B cell (primary cell): Measurements from ENCODE around the gene CCDC83. TPM values are rescaled to one million over a fixed set of nuclear protein-coding genes. Genes with fewer than 3 reads are reported as not detected.

ENCODE experiments used
- ATAC-seq: fragments of 200-7000 bp; cut with Tn5 transposase; one replicate; pipeline ENCODE4 v1.10.0; 2021; ENCODE audit warnings: low read depth, mild to moderate bottlenecking, moderate number of reproducible peaks, moderate library complexity
- CTCF ChIA-PET: fragments of 350-600 bp; sonication (Branson Sonifier 250); formaldehyde crosslinking; loops from one replicate; lab custom pipeline; 2021; ENCODE audit warnings: antibody characterized with exemption, inconsistent platforms; lab: Charles Lee
- POLR2A ChIA-PET: fragments of 350-600 bp; sonication (Branson Sonifier 250); formaldehyde crosslinking; loops from one replicate; lab custom pipeline; 2021; ENCODE audit warnings: antibody characterized with exemption; lab: Charles Lee
- DNase-seq: peaks from one replicate; pipeline ENCODE4 v3.0.0; 2013
- H2AFZ ChIP-seq: 2 replicates; pipeline ENCODE4 v1.6.1; 2012; ENCODE audit warnings: mild to moderate bottlenecking, low read depth, low read length; ENCODE audit not compliant: insufficient read depth, poor library complexity, severe bottlenecking
- H3K27ac ChIP-seq, 2 donors: 1 replicate in 1 of 2; 2 replicates in 1 of 2; pipeline ENCODE4 v1.5.1; 2012 to 2013; ENCODE audit warnings: low read length in 2 of 2, mild to moderate bottlenecking in 2 of 2, moderate library complexity in 1 of 2
- H3K27me3 ChIP-seq, 4 experiments: fragments of 200-600 bp in 1 of 4; sonication (generic) in 1 of 4; replicated peaks in 1 of 4; 1 replicate in 2 of 4; 2 replicates in 2 of 4; pipeline versions ENCODE4 v1.6.1 to v1.7.0; 2013 to 2016; ENCODE audit warnings: low read length in 3 of 4, mild to moderate bottlenecking in 2 of 4, mixed read lengths in 1 of 4, moderate library complexity in 1 of 4; ENCODE audit not compliant: insufficient read depth in 4 of 4, control insufficient read depth in 3 of 4; ENCODE audit errors: control extremely low read depth in 1 of 4
- H3K36me3 ChIP-seq, 2 experiments: replicated peaks in 1 of 2; 1 replicate in 1 of 2; 2 replicates in 1 of 2; pipeline versions ENCODE4 v1.6.1 to v1.7.1; 2013; ENCODE audit warnings: low read length in 1 of 2; ENCODE audit not compliant: insufficient read depth in 2 of 2, control insufficient read depth in 1 of 2; ENCODE audit errors: control extremely low read depth in 1 of 2, extremely low read depth in 1 of 2
- H3K4me1 ChIP-seq, 2 donors: fragments of 200-600 bp in 1 of 2; sonication (generic) in 1 of 2; 1 replicate in 1 of 2; 2 replicates in 1 of 2; pipeline versions ENCODE4 v1.5.1 to v1.6.1; 2013 to 2017; ENCODE audit warnings: low read length in 2 of 2; ENCODE audit not compliant: control insufficient read depth in 2 of 2, insufficient read depth in 2 of 2
- H3K4me2 ChIP-seq: replicated peaks from 2 replicates; pipeline ENCODE3; 2012; ENCODE audit warnings: mild to moderate bottlenecking, low read depth, low read length; ENCODE audit not compliant: poor library complexity, severe bottlenecking
- H3K4me3 ChIP-seq, 5 experiments: fragments of 200-600 bp in 1 of 5; sonication (generic) in 1 of 5; 1 replicate in 3 of 5; 2 replicates in 2 of 5; pipeline versions ENCODE4 v1.5.1 to v1.7.0; 2011 to 2016; ENCODE audit warnings: low read length in 4 of 5, mild to moderate bottlenecking in 4 of 5, low read depth in 2 of 5, control low read depth in 1 of 5, moderate library complexity in 1 of 5; ENCODE audit not compliant: insufficient read depth in 1 of 5; ENCODE audit errors: control extremely low read depth in 1 of 5, extremely low read depth in 1 of 5
- H3K79me2 ChIP-seq: fragments of 200-600 bp; sonication (generic); one replicate; pipeline ENCODE4 v1.6.0; 2016; ENCODE audit warnings: low read length; ENCODE audit not compliant: control insufficient read depth, insufficient read depth
- H3K9ac ChIP-seq: fragments of 200-600 bp; sonication (generic); 2 replicates; pipeline ENCODE4 v1.6.1; 2017; ENCODE audit warnings: mild to moderate bottlenecking, low read length, moderate library complexity
- H3K9me3 ChIP-seq, 3 donors: one replicate each; pipeline versions ENCODE4 v1.6.1 to v1.7.1; 2013; ENCODE audit warnings: low read length in 2 of 3; ENCODE audit not compliant: control insufficient read depth in 2 of 3, insufficient read depth in 1 of 3; ENCODE audit errors: control extremely low read depth in 1 of 3
- H4K20me1 ChIP-seq: 2 replicates; pipeline ENCODE4 v1.6.0; 2012; ENCODE audit warnings: mild to moderate bottlenecking, low read length; ENCODE audit not compliant: insufficient read depth, control insufficient read depth, poor library complexity, severe bottlenecking
- H3K27ac Mint-ChIP-seq: one replicate; pipeline ENCODE4 v1.8.0; 2021; ENCODE audit warnings: mixed read lengths
- H3K27me3 Mint-ChIP-seq: one replicate; pipeline ENCODE4 v1.8.0; 2021; ENCODE audit warnings: mixed read lengths
- H3K4me1 Mint-ChIP-seq: one replicate; pipeline ENCODE4 v1.8.0; 2021; ENCODE audit warnings: mixed read lengths
- H3K4me3 Mint-ChIP-seq: one replicate; pipeline ENCODE4 v1.8.0; 2021; ENCODE audit warnings: mixed read lengths
- H3K9me3 Mint-ChIP-seq: one replicate; pipeline ENCODE4 v1.8.0; 2022; ENCODE audit warnings: mixed read lengths; ENCODE audit not compliant: insufficient read depth
- EZH2 ChIP-seq: IDR thresholded peaks from 2 replicates; pipeline ENCODE4 v1.6.1; 2012; ENCODE audit warnings: borderline replicate concordance, low read depth, mild to moderate bottlenecking, moderate library complexity, low read length; ENCODE audit not compliant: insufficient read depth, poor library complexity, severe bottlenecking
- WGBS: methylation state at CpG from one replicate; pipeline ENCODE4 v1.1.5; 2013; ENCODE audit warnings: missing lambda C conversion rate; ENCODE audit not compliant: insufficient coverage; 5-methylcytosine and 5-hydroxymethylcytosine counted together
- intact Hi-C: fragments of 100-400 bp; cut with micrococcal nuclease; formaldehyde crosslinking; loops from one replicate; pipeline ENCODE4 v1.10.0; 2022
- polyA plus RNA-seq: library from polyadenylated mRNA; depleted of rRNA; stranded (reverse); fragments of >200 nt; gene quantifications from 2 replicates; pipeline ENCODE4 v1.2.3, GENCODE V29; 2012
- total RNA-seq, 2 donors: library from RNA; stranded (reverse); fragments of 120-200 nt in 1 of 2; gene quantifications; 1 replicate in 1 of 2; 2 replicates in 1 of 2; pipeline versions ENCODE4 v1.2.3 to v1.2.4, GENCODE V29; 2013 to 2022
- TF ChIP-seq, protein P1 (sequence below): fragments of 200-600 bp; IDR thresholded peaks from one replicate; pipeline ENCODE4 v1.8.0; 2022; ENCODE audit warnings: antibody characterized with exemption, mild to moderate bottlenecking

Gene CCDC83
- total and polyA plus RNA-seq, 2 donors (not counting 1 experiment from before 2014, with no cell fraction given): not detected

DNA sequence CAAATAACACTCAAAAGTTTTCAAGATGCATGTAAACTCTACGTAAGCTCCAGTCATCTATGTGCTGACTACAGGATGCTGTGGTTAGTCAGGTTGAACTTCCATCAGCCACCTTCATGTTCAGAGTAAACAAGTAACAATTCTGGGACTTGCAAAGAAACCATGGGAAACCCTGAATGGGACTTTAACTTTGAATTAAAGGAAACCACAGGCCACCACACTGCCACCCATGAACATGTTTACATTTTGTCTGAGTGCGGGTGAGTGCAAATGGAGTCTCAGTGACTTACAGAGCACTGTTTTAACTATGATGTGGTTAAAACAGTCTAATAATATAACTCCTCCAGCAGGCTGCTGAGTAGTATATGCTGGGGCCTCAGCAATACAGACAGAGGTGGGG, 31.4 kb upstream of the CCDC83 start:
- ATAC-seq (no peak), DNase-seq (no peak)
- POLR2A ChIA-PET: no interaction called here
- no peaks in the 10 kb centered on the region for H3K4me1 Mint-ChIP-seq
- Histone ChIP-seq H3K79me2 (no peaks in the 10 kb centered on the region), H3K4me3 (no peak overlapping the region), H3K27me3 (no peaks in the 10 kb centered on the region), H3K9ac (no peak overlapping the region), H3K27ac (no peak overlapping the region), H3K4me1 (no peaks in the 10 kb centered on the region), H4K20me1 (no peaks in the 10 kb centered on the region), H3K9me3 (no peaks in the 10 kb centered on the region), H3K4me2 (no peak overlapping the region), H3K36me3 (no peaks in the 10 kb centered on the region), H2AFZ (no peak overlapping the region)
- intact Hi-C loops: no loop called here
- no CpG with 5 or more reads among the region's 2 CpGs for WGBS
- CTCF ChIA-PET: no interaction called here
- H3K9me3 Mint-ChIP-seq: no peaks in the 10 kb centered on the region
- TF ChIP-seq EZH2: no peak
- TF ChIP-seq, protein P1, sequence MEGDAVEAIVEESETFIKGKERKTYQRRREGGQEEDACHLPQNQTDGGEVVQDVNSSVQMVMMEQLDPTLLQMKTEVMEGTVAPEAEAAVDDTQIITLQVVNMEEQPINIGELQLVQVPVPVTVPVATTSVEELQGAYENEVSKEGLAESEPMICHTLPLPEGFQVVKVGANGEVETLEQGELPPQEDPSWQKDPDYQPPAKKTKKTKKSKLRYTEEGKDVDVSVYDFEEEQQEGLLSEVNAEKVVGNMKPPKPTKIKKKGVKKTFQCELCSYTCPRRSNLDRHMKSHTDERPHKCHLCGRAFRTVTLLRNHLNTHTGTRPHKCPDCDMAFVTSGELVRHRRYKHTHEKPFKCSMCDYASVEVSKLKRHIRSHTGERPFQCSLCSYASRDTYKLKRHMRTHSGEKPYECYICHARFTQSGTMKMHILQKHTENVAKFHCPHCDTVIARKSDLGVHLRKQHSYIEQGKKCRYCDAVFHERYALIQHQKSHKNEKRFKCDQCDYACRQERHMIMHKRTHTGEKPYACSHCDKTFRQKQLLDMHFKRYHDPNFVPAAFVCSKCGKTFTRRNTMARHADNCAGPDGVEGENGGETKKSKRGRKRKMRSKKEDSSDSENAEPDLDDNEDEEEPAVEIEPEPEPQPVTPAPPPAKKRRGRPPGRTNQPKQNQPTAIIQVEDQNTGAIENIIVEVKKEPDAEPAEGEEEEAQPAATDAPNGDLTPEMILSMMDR: no peak
- no peak overlapping the region for H3K27ac Mint-ChIP-seq
- no peaks in the 10 kb centered on the region for H3K27me3 Mint-ChIP-seq
- H3K4me3 Mint-ChIP-seq: no peak overlapping the region

DNA sequence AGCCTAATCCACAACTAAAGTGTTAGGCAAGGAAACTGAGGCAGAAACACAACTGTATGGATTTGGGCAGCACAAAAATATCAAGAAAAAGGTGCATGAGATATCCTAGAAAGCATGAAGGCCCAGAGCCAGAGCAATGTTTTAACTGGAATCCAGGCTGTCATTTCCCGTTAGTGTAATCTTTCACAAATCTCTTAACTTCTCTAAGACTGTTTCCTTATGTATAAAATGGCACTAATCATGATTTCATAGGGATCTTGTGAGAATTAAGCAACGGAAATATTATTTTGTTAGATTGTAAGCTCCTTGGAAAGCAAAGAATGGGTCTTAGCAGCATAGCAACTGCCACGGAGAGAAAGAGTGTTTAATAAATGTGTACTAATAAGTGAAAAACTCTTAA, 29.6 kb upstream of the CCDC83 start:
- H3K4me1 ChIP-seq: no peaks in the 10 kb centered on the region
- H3K36me3 ChIP-seq: no peaks in the 10 kb centered on the region
- POLR2A ChIA-PET: interaction anchor here (0.6 kb wide), 1 partner anchor 9 kb away, joined by 5 read pairs; no protein-coding TSS in a partner anchor
- no peak overlapping the region for H3K27ac Mint-ChIP-seq
- H3K27me3 ChIP-seq: no peaks in the 10 kb centered on the region
- H3K79me2 ChIP-seq: no peaks in the 10 kb centered on the region
- no peak overlapping the region for H3K4me3 Mint-ChIP-seq
- H3K9me3 Mint-ChIP-seq: no peaks in the 10 kb centered on the region
- no peak overlapping the region for H3K9ac ChIP-seq
- no peak overlapping the region for H3K27ac ChIP-seq
- no peak overlapping the region for H2AFZ ChIP-seq
- WGBS: no CpG with 5 or more reads among the region's 3 CpGs
- no peaks in the 10 kb centered on the region for H3K9me3 ChIP-seq
- no peaks in the 10 kb centered on the region for H4K20me1 ChIP-seq
- ATAC-seq: no peak
- no peak for DNase-seq
- no peak overlapping the region for H3K4me2 ChIP-seq
- H3K4me3 ChIP-seq: no peak overlapping the region
- no peaks in the 10 kb centered on the region for H3K27me3 Mint-ChIP-seq
- CTCF ChIA-PET: no interaction called here
- intact Hi-C loops: loop anchor here (1.0 kb wide), 1 partner anchor 230 kb away; no protein-coding TSS in a partner anchor
- H3K4me1 Mint-ChIP-seq: no peaks in the 10 kb centered on the region
- TF ChIP-seq EZH2: no peak
- TF ChIP-seq, protein P1: no peak
